GM23338 (cell line): Measurements from ENCODE around the gene MRPL20. TPM values are rescaled to one million over a fixed set of nuclear protein-coding genes. Genes with fewer than 3 reads are reported as not detected.

Experiments used
- ATAC-seq: fragments of 200-7000 bp; cut with Tn5 transposase; 3 replicates; pipeline ENCODE4 v1.9.1; 2020
- DNase-seq: peaks from one replicate; pipeline ENCODE4 v3.0.0-alpha.2; 2015; ENCODE audit warnings: low spot score
- H2AFZ ChIP-seq: fragments of 200-600 bp; sonication (generic); 2 replicates; pipeline ENCODE4 v1.8.0; 2016; ENCODE audit warnings: antibody characterized with exemption, mild to moderate bottlenecking, moderate library complexity
- H3F3A ChIP-seq: fragments of 200-600 bp; sonication (generic); replicated peaks from 2 replicates; pipeline ENCODE4 v1.8.0; 2017; ENCODE audit warnings: antibody characterized with exemption, mixed run types, low read depth
- H3K27ac ChIP-seq: fragments of 200-600 bp; sonication (generic); 2 replicates; pipeline ENCODE4 v1.6.1; 2016; ENCODE audit warnings: low read depth
- H3K27me3 ChIP-seq: fragments of 200-600 bp; sonication (generic); 2 replicates; pipeline ENCODE4 v1.8.0; 2016; ENCODE audit warnings: mild to moderate bottlenecking, mixed run types, moderate library complexity; ENCODE audit not compliant: insufficient read depth
- H3K36me3 ChIP-seq: fragments of 200-600 bp; sonication (generic); 2 replicates; pipeline ENCODE4 v1.8.0; 2016; ENCODE audit warnings: mild to moderate bottlenecking; ENCODE audit not compliant: insufficient read depth
- H3K4me1 ChIP-seq: fragments of 200-600 bp; sonication (generic); 2 replicates; pipeline ENCODE4 v1.8.0; 2016; ENCODE audit warnings: mild to moderate bottlenecking, moderate library complexity; ENCODE audit not compliant: insufficient read depth
- H3K4me2 ChIP-seq: fragments of 200-600 bp; sonication (generic); 2 replicates; pipeline ENCODE4 v1.7.1; 2017; ENCODE audit warnings: mixed run types
- H3K4me3 ChIP-seq: fragments of 200-600 bp; sonication (generic); 2 replicates; pipeline ENCODE4 v1.6.1; 2016; ENCODE audit warnings: mixed run types
- H3K79me2 ChIP-seq: fragments of 200-600 bp; sonication (generic); replicated peaks from 2 replicates; pipeline ENCODE4 v1.8.0; 2017; ENCODE audit warnings: mild to moderate bottlenecking; ENCODE audit not compliant: insufficient read depth
- H3K9me2 ChIP-seq: fragments of 200-600 bp; sonication (generic); 2 replicates; pipeline ENCODE4 v1.8.0; 2017; ENCODE audit not compliant: insufficient read depth
- H4K20me1 ChIP-seq: fragments of 200-600 bp; sonication (generic); replicated peaks from 2 replicates; pipeline ENCODE4 v1.8.0; 2017; ENCODE audit warnings: mild to moderate bottlenecking; ENCODE audit not compliant: insufficient read depth
- H3K27ac Mint-ChIP-seq: 2 replicates; pipeline ENCODE4 v1.8.0; 2020; ENCODE audit warnings: inconsistent platforms, mild to moderate bottlenecking, moderate library complexity, mixed read lengths
- H3K27me3 Mint-ChIP-seq: 3 replicates; pipeline ENCODE4 v1.8.0; 2022; ENCODE audit warnings: low read depth, mild to moderate bottlenecking, moderate library complexity, mixed read lengths, inconsistent platforms; ENCODE audit not compliant: insufficient read depth, poor library complexity
- H3K36me3 Mint-ChIP-seq: 3 replicates; pipeline ENCODE4 v1.8.0; 2021; ENCODE audit warnings: low read depth, mild to moderate bottlenecking, inconsistent platforms, moderate library complexity, mixed read lengths
- H3K4me1 Mint-ChIP-seq: 3 replicates; pipeline ENCODE4 v1.8.0; 2020; ENCODE audit warnings: mild to moderate bottlenecking, inconsistent platforms, mixed read lengths
- H3K4me3 Mint-ChIP-seq: 3 replicates; pipeline ENCODE4 v1.8.0; 2021; ENCODE audit warnings: moderate library complexity, mild to moderate bottlenecking, inconsistent platforms, mixed read lengths
- H3K9me3 Mint-ChIP-seq: 3 replicates; pipeline ENCODE4 v1.8.0; 2020; ENCODE audit warnings: moderate library complexity, mild to moderate bottlenecking, inconsistent platforms, mixed read lengths
- CREB1 ChIP-seq: fragments of 250-450 bp; sonication (Bioruptor Pico); IDR thresholded peaks from 2 replicates; pipeline ENCODE4 v1.5.0; 2020; ENCODE audit warnings: low read depth, mild to moderate bottlenecking, moderate library complexity
- NANOG ChIP-seq: IDR thresholded peaks from 2 replicates; pipeline ENCODE4 v1.6.1; 2016; ENCODE audit warnings: antibody characterized with exemption, borderline replicate concordance
- ZNF331 ChIP-seq: fragments of 250-450 bp; sonication (Bioruptor Pico); IDR thresholded peaks from 2 replicates; pipeline ENCODE4 v1.5.0; 2020; ENCODE audit warnings: low read depth, mild to moderate bottlenecking, moderate library complexity
- polyA plus RNA-seq: library from polyadenylated mRNA; unstranded; fragments of >200 nt; fragmentation: Nextera tagmentation; extraction: Ambion mirVana; gene quantifications from 2 replicates; pipeline ENCODE4 v1.2.1, GENCODE V29; 2016
- total RNA-seq: library from RNA; depleted of rRNA; stranded (reverse); fragments of >200 nt; shearing (Covaris generic); gene quantifications from 2 replicates; pipeline ENCODE4 v1.2.3, GENCODE V29; 2014
- TF ChIP-seq, protein P1 (sequence below): fragments of 250-450 bp; sonication (Bioruptor Pico); IDR thresholded peaks from 2 replicates; pipeline ENCODE4 v1.5.0; 2020; ENCODE audit warnings: mild to moderate bottlenecking, moderate library complexity

MRPL20 gene
- total and polyA plus RNA-seq, 2 experiments from 2014 or later: 173 to 319 TPM

GRCh38 chr1:1432274-1432950 is 25.3 kb upstream of the MRPL20 start (continued):
- TF ChIP-seq, protein P1, sequence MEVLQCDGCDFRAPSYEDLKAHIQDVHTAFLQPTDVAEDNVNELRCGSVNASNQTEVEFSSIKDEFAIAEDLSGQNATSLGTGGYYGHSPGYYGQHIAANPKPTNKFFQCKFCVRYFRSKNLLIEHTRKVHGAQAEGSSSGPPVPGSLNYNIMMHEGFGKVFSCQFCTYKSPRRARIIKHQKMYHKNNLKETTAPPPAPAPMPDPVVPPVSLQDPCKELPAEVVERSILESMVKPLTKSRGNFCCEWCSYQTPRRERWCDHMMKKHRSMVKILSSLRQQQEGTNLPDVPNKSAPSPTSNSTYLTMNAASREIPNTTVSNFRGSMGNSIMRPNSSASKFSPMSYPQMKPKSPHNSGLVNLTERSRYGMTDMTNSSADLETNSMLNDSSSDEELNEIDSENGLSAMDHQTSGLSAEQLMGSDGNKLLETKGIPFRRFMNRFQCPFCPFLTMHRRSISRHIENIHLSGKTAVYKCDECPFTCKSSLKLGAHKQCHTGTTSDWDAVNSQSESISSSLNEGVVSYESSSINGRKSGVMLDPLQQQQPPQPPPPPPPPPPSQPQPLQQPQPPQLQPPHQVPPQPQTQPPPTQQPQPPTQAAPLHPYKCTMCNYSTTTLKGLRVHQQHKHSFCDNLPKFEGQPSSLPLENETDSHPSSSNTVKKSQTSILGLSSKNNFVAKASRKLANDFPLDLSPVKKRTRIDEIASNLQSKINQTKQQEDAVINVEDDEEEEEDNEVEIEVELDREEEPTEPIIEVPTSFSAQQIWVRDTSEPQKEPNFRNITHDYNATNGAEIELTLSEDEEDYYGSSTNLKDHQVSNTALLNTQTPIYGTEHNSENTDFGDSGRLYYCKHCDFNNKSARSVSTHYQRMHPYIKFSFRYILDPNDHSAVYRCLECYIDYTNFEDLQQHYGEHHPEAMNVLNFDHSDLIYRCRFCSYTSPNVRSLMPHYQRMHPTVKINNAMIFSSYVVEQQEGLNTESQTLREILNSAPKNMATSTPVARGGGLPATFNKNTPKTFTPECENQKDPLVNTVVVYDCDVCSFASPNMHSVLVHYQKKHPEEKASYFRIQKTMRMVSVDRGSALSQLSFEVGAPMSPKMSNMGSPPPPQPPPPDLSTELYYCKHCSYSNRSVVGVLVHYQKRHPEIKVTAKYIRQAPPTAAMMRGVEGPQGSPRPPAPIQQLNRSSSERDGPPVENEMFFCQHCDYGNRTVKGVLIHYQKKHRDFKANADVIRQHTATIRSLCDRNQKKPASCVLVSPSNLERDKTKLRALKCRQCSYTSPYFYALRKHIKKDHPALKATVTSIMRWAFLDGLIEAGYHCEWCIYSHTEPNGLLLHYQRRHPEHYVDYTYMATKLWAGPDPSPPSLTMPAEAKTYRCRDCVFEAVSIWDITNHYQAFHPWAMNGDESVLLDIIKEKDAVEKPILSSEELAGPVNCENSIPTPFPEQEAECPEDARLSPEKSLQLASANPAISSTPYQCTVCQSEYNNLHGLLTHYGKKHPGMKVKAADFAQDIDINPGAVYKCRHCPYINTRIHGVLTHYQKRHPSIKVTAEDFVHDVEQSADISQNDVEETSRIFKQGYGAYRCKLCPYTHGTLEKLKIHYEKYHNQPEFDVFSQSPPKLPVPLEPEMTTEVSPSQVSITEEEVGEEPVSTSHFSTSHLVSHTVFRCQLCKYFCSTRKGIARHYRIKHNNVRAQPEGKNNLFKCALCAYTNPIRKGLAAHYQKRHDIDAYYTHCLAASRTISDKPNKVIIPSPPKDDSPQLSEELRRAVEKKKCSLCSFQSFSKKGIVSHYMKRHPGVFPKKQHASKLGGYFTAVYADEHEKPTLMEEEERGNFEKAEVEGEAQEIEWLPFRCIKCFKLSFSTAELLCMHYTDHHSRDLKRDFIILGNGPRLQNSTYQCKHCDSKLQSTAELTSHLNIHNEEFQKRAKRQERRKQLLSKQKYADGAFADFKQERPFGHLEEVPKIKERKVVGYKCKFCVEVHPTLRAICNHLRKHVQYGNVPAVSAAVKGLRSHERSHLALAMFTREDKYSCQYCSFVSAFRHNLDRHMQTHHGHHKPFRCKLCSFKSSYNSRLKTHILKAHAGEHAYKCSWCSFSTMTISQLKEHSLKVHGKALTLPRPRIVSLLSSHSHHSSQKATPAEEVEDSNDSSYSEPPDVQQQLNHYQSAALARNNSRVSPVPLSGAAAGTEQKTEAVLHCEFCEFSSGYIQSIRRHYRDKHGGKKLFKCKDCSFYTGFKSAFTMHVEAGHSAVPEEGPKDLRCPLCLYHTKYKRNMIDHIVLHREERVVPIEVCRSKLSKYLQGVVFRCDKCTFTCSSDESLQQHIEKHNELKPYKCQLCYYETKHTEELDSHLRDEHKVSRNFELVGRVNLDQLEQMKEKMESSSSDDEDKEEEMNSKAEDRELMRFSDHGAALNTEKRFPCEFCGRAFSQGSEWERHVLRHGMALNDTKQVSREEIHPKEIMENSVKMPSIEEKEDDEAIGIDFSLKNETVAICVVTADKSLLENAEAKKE (CRISPR knock-in tag): no peak

DNA sequence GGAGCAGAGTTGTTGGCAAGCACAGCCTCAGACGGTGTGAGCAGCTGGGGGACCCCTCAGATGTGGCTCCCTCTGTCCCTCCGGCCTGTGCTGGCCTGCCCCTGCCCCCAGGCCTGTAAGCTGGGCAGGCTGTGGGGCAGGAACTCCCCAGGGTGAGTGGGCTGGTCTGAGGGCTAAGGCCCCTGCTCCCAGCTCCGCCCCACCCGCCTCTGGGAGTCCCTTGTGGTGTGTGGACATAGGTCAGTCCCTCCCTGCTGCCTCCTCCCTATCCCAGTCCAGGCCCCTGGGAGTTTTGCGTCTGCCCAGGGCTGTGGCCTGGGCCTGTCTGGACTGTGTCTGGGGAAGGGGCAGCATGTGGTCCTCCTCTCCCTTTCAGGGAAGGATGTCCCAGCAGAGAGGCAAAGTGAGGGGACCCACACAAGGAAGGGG is 24.8 kb upstream of the MRPL20 start:
- Histone ChIP-seq H3K27ac (no peak overlapping the region), H3K79me2 (no peaks in the 10 kb centered on the region), H3K4me1 (peaks cover 39% of the 10 kb centered on the region), H3F3A (peaks cover 28% of the 10 kb centered on the region), H3K4me3 (no peak overlapping the region), H3K36me3 (no peaks in the 10 kb centered on the region), H3K9me2 (no peaks in the 10 kb centered on the region), H3K4me2 (no peak overlapping the region), H2AFZ (no peak overlapping the region), H4K20me1 (no peaks in the 10 kb centered on the region), H3K27me3 (no peaks in the 10 kb centered on the region)
- peaks cover 43% of the 10 kb centered on the region for H3K4me1 Mint-ChIP-seq
- H3K27ac Mint-ChIP-seq: no peak overlapping the region
- peaks cover 27% of the 10 kb centered on the region for H3K27me3 Mint-ChIP-seq
- ATAC-seq (no peak), DNase-seq (no peak)
- H3K36me3 Mint-ChIP-seq: peaks cover 4% of the 10 kb centered on the region; the same call in 2 of the 3 replicates
- no peak overlapping the region for H3K4me3 Mint-ChIP-seq
- H3K9me3 Mint-ChIP-seq: peaks cover 10% of the 10 kb centered on the region
- TF ChIP-seq CREB1 (CRISPR knock-in tag): no peak
- no peak for TF ChIP-seq NANOG
- TF ChIP-seq ZNF331: no peak
- TF ChIP-seq, protein P1 (CRISPR knock-in tag): no peak
